HL-60/S4 treated with phorbol 12-myristate 13-acetate at 8.2 ng/mL for 4 days and 3 days (cell line): ENCODE results near the gene RBM47.
"Not testable (repeated sequence)": the region's sequence is repeated elsewhere in the genome, so short reads cannot be mapped to it uniquely, and the experiment has no call there.

Source experiments
- in situ Hi-C: fragments of 300-500 bp; cut with MboI; formaldehyde crosslinking; loops from 2 replicates; pipeline ENCODE4 v1.15.0; 2022; ENCODE audit warnings: low sequenced_read_pairs

Gene RBM47

GRCh38 chr4:40629401-40630334, at the start of gene RBM47:
Gene RBM47, minus strand, starts transcription at chr4:40629864. Its CDS starts 190,971 bp downstream, at chr4:40438893.
- in situ Hi-C loops = no loop called here

DNA sequence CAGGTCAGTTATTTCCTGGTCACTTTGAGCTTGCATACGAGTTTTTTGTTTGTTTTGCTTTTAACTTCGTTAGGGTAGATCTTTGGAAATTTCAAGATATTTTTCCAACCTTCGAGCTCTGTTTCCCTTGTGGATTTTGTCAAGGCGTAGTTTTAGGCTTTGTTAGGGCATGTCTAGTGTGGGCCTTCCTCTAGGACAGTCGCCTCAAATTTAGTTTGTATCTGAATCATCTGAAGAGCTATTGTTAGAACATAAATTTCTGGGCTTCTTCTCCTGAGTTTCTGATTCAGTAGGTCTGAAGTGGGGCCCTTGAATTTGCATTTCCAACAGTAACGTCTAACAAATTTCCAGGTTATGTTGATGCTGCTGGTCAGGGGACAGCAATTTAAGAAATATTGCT, 48.8 kb upstream of the RBM47 start:
- in situ Hi-C loops = no loop called here

DNA sequence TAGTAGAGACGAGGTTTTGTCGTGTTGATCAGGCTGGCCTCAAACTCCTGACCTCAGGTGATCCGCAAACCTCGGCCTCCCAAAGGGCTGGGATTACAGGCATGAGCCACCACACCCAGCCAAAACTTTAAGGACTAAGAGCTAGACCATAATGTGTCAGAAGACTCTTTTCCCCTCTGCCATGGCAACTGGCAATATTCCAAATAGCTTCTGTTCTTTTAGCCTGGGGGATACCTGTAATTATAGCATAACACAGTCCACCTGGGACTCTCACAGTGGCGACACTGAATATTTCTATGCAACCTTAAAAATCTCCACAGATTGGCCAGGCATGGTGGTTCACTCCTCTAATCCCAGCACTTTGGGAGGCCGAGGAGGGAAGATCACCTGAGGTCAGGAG, 45.5 kb upstream of the RBM47 start:
- in situ Hi-C loops = no loop called here

- in situ Hi-C loops = no loop called here
Observed at GRCh38 chr4:40672528-40673522, 43.2 kb upstream of the RBM47 start.

GRCh38 chr4:40669504-40669903, 39.8 kb upstream of the RBM47 start:
- in situ Hi-C loops = no loop called here

GRCh38 chr4:40665842-40666241, 36.2 kb upstream of the RBM47 start:
- in situ Hi-C loops = no loop called here

- in situ Hi-C loops = no loop called here
Observed at GRCh38 chr4:40662962-40663604, 33.4 kb upstream of the RBM47 start.

DNA sequence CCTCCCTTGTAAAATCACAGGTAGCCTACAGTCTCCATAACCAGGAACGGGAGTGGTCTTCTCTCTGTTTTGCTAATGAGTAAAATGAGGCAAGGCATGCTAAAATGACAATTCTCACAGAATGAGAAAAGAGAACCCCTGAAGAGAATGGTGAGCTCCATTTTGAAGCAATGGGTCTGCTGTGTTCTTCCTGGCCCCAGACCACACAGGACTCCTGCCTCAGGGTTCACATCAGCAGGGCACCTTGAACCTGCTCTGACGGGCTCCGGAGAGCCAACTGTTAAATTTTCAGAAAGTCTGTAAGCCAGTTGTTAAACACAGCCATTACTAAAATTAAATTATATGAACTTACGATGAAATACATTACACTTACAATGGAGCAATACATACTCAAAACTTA, 32.1 kb upstream of the RBM47 start:
- in situ Hi-C loops = no loop called here

DNA sequence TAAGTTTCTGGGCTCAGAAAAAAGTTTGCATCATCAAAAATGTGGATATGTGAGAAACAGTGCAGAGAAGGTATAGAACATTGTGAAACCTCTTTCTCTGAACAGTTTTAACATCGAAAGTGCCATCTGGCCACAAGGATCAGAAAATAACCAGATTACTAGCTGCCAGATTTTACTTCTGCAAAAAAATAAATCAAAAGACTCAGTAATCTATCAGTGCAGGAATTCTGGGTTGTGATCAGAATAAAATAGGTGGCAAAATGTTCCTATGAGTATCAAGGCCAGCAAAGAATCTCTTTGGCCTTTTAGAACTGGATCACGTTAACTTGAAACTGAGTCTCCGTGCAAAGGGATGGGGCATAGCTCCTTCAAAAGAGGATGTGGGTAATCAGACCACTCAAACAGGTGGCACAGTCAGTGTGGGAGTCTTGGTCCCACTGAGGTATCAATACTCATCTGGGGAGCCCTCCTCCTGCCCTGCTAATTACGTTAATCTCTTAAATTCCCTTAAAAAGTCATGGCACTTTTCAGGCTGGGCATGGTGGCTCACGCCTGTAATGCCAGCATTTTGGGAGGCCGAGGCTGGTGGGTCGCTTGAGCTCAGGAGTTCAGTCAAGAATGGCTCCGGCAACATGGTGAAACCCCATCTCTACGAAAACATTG, 26.7 kb upstream of the RBM47 start:
- in situ Hi-C loops = no loop called here

DNA sequence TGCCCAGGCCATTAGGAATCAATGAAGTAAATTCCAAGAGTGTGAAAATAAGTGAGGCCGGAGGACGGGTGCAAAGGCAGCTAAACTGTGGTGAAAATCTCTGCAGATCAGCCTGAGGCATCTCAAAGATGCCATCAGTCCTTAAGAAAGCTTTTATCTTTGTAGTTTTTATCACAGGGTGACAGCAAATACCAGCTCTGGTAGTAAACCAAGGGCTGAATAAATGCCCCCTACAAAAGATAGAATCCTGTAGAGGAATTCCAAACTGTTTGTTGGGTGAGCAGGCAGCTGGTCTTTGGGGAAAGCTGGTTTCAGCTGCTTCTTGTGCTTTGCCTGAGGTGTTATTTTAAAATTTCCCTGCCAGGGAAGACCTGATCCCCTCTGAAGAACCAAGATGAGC, 21.6 kb upstream of the RBM47 start:
- in situ Hi-C loops = no loop called here

GRCh38 chr4:40649321-40649720, 19.7 kb upstream of the RBM47 start:
- in situ Hi-C loops = no loop called here

- in situ Hi-C loops = no loop called here
Observed at GRCh38 chr4:40648742-40649281, 19.1 kb upstream of the RBM47 start.

- in situ Hi-C loops = no loop called here
Observed at GRCh38 chr4:40648131-40648530, 18.5 kb upstream of the RBM47 start.

- in situ Hi-C loops = no loop called here
Observed at GRCh38 chr4:40645586-40645985, 15.9 kb upstream of the RBM47 start.

DNA sequence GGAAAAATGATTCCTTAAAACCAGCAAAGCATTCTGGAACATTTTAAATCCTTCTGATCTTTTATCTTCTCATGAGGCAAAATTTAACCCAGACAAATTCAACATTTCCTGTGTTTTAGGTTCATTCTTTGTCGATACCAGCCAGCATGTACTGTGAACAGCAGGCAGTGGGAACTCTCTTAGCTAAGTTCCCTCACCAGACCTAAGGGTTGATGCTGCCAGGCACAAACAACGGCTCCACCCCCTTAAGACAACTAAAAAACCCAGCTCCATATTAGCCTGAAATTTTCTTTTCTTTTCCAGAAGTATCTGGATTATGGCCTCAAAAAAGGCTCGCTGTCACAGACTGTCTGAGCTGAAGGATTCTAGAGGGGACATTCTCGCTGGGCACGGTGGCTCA, 2.4 kb upstream of the RBM47 start:
- in situ Hi-C loops = no loop called here

DNA sequence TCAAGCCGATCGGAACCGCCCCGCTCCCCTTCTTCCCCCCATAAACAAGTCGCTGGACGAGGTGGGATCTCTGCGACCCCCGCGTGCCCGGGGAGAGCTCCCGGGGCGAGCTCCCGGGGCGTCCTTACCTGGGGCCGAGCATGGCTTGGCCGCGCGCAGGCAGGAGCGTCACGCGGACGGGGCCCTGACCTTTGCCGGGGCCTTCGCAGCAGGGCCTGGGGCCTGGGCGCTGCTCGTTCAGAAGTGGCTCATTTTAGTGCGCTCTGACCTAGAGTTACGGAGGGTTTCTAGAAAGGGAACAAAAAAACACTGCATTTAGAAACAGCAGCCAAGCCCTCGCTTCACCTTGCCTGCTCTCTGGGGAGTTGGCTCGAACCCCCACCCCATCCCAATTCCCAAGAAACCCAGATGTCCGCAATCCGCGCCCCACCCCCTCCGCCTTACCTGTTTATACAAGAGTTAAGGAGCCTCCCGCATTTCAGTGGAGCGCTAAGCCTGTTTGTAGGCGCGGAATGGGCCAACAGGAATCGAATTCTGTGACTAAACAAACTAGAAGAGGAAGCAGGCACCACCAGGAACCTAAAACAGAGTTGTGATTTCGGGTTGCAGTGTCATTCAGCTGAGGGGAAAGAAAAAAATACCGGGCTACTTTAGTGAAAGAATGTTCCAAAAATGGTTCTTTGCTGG, 814 bp upstream of the RBM47 start:
- in situ Hi-C loops = no loop called here

- in situ Hi-C loops = no loop called here
Observed at GRCh38 chr4:40628888-40629287, 776 bp downstream of the RBM47 start.

- in situ Hi-C loops = not testable (repeated sequence)
Observed at GRCh38 chr4:40628407-40628806, 1.3 kb downstream of the RBM47 start.

DNA sequence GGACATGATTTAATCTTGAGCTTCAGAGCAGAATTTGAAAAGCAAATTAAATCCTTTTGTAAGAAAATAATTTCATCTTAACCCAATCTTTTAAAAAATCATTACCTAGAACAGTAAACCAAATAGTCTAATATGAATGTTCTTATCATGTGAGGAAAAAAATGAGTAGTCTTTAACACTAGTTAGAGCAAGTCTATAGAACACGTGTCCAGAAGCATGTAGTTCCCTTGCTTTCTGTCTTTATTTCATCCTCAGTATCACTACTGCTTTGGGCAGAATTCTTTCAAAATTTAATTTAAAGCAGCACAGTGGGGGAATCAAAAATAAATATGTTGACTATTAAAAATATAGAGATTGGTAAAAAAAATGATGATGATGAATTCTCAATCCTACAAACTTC, 2.1 kb downstream of the RBM47 start:
- in situ Hi-C loops = no loop called here
